Activated CD4-positive, alpha-beta T cell treated with anti-CD3 and anti-CD28 coated beads, Interleukin-2, Interleukin-6, amounts not matched to agents 100 ng/mL and 50 ng/mL, durations not matched to agents 16 hours and 8 hours (primary cell): ENCODE measurements around the gene MAPK8IP1.

Experiments
- DNase-seq: peaks from one replicate; pipeline ENCODE4 v3.0.0-alpha.2; 2020

MAPK8IP1 gene

GRCh38 chr11:45860764-45861510 lies 24.5 kb upstream of the MAPK8IP1 start:
- no peak for DNase-seq

DNA sequence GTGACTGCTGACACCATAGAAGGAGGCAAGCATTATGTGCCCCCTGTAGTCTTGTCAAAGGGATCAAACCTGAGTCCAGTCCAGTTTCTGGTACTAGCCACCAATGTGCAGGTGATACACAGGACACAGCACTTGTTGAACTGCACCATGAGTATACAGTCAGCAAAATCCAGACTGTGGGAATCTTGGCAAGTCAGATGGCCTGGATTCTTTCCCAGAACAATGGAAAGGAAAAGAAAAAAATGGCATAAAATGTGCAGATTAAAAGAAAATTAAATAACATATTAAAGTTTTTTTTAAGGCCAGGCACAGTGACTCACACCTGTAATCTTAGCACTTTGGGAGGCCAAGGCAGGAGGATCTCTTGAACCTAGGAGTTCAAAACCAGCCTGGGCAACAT lies 21.4 kb upstream of the MAPK8IP1 start:
- no peak for DNase-seq

DNA sequence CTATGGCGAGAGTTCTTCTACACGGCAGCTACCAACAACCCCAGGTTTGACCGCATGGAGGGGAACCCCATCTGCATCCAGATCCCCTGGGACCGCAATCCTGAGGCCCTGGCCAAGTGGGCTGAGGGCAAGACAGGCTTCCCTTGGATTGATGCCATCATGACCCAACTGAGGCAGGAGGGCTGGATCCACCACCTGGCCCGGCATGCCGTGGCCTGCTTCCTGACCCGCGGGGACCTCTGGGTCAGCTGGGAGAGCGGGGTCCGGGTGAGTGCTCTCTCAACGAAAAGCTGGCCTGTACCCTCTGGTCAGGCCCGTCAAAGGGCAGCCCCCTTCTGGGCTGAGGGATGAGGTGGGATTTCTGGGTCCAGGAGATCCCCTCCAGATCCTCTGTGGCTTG lies 15.9 kb upstream of the MAPK8IP1 start:
- no peak for DNase-seq

DNA sequence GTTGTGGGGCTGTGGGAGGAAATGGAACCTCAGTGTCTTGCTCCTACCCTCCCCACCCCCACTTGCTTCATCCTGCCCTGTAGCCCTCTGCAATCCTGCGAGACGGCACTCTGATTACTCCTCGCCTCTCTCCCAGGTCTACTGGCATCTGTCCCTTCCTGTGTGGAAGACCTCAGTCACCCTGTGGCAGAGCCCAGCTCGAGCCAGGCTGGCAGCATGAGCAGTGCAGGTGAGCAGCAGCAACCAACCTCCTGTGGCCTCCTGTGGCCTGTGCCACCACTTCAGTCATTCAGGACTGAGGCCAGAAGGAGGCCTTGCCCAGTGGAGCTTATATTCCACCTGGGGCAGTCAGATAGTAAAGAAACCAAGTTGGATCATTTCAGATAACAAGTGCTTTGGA lies 14.7 kb upstream of the MAPK8IP1 start:
- DNase-seq = no peak

GRCh38 chr11:45871638-45872037 lies 13.8 kb upstream of the MAPK8IP1 start:
- DNase-seq = no peak

DNA sequence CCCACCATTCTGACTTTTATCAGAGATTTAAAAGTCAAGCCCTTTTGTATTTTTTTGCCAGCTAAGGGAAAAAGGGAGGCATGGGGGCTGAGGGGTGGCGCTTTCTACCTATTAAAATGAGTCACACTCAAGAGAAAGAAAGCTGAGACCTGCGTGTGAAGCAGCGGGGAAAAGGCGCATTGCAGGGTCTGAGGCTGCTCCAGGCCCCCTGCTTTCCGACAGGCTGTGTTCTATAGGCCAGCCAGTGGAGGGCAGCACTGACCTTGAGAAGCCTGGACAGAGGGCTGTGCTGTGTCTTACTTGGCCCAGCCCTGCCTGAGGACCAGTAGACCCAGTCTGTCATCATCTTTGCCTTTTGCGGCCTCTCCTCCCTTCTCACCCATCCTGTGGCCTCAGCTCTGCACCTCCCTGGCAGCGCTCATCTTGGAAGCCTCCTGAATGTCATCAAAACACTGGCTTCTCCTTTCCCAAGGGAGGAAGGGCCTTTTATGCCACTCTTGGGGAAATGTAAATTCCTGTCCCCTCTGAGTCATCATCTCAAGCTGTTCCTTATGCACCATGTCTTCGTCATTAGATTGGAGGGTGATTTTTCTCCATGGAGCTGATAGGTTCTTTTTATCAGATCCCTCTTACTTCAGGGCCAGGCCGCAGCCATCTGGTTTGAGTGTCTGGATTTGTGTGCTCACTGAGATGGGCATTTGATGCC lies 12.6 kb upstream of the MAPK8IP1 start:
- peak; percentile 40 for DNase-seq

GRCh38 chr11:45876401-45876800 lies 9.1 kb upstream of the MAPK8IP1 start:
- DNase-seq = no peak

DNA sequence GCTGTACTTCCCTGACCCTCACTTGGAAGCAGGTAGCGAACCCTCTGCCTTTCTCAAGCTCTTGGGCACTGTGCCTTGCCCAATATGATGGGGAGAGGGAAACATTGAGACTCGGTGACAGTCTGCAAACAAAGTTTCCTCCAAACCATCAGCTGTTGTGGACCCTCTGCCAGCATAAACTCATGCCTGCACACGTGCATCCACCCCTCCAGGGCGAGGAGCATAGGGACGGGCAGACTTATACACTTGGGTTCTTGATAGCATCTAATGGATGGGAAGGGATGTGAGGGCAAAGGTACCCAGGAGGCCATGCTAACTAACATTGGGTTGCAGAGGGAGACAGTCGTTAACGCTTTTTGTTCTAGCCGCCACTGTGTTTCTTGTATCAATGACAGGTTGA lies 8.2 kb upstream of the MAPK8IP1 start:
- no peak for DNase-seq

DNA sequence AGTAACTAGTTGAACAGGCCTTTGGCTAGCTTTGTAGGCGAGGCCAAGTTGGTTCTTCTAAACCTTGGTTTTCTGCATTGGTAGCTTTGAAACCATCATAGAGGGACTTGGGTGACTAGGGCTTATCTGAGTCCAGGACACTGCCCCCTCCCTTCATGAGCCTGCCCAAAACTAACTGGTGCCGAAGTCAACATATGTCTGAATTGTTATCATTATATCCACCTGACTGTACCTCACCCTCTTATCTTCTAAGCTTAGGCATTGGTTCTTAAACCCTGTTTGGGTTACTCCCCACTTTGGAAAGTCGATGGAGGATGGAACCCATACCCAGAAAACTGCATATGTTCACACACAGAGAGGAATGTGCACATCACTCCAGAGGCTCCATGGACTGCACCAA lies 7.6 kb upstream of the MAPK8IP1 start:
- no peak for DNase-seq

GRCh38 chr11:45879803-45880686 lies 5.4 kb upstream of the MAPK8IP1 start:
- no peak for DNase-seq

DNA sequence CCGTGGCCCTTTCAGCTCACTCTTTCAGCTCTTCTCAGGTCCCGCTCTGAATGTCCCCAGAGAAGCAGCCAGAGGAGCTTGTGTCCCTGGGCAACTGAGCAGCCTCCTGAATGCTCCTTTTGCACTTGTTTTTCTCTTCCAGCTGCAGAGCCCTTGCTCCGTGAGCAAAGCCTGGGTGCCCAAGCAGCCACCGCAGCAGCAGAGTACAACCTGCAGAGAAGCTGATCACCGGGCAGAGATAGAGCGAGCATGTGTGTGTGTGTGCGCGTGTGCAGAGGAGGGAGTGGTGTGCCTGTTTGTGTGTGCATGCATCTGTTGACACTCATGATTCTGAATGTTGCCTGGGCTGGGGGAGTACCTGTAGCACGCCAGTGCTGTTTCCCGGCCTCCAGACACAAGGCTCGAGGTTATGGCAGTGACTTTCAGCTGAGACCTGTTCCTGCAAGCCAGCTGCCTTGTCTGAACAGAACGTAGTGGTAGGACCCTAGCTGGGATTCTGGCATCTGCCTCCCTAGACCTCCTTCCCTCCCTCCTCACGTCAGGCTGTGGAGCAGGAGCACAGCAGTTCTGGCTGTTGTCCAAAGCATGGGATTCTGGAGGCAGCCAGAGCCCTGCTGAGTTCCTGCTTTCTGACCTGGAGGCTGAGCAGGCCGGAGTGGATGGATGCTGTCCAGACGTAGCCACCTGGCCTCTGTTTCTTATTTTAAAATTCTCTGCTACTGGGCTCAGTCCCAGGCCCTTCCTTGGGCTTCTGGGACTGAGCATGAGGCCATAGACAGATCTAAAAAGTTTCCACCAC lies 4.5 kb upstream of the MAPK8IP1 start:
- DNase-seq = no peak

GRCh38 chr11:45881708-45882368 lies 3.6 kb upstream of the MAPK8IP1 start:
- no peak for DNase-seq

GRCh38 chr11:45884596-45885185 lies 760 bp upstream of the MAPK8IP1 start:
- DNase-seq = no peak

DNA sequence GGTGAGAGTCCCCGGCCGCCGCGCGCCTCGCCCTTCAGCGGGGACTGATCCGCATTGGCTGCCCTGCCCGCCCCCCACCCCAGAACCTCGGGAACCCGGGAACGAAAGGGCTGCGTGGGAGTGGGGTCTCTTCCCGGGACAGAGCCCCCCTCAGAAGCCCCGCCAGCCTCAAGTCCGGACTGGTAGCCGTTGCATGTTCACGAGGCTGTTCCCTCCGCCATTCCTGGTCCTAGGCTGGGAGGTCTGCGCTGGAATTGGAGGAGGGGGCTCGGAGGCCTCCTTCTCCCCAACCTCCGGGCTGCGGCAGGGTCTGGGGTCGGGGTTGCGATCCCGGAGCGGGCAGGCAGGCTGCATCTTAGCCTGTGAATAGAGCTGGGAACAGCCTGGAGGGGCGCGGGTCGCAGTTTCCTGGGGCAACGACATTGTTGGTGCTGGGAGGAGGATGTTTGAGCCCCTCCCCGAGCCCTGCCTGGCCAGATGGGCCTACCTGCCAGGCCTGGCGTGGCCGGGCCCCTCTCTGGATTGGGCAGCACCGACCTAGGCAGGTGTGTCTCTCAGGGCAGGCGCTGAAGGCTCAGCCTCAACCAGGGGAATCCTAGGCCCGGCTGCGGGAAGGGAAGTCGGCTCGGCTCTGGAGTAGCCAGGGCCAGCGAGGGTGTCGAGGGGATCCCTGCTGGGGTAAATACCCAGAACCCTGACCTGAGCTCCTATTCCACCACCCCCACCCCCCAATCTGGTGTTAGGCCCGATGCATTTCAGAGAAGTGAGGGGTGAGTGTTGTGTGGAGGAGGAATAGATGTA lies 670 bp downstream of the MAPK8IP1 start:
- no peak for DNase-seq

DNA sequence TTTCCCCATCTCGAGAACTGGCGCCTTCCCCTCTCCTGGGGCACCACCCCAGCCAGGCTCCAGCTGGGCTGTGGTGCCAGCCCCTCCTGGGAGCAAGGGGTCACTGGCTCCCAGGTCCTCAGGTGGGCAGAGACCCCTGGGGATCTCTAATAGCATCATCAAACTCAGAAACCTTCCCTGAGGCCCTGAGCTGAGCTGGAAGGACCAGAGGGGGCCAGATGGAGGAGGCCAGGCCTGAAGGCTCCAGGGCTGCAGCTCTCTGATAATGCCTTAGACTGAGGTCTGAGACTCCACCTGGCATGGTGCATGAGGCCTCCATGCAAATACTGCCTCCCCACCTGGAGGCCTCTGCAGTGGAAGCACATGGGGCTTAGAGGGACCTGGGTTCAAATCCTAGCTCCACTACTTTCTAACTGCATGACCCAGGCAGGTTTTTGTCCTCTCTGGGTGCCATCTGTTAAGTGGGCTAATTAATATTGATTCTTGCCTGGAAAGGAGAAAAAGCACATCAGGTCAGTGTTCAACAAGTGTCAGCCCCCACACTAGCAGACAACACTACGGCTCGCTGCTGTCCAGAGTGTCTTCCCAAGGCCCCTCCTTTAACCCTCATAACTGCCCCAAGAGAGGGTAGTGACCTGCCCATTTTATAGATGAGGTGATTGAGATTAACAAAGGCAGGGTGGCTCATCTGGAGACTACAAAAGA lies 1.5 kb downstream of the MAPK8IP1 start:
- DNase-seq = no peak

GRCh38 chr11:45887587-45887986 lies 2.1 kb downstream of the MAPK8IP1 start:
- DNase-seq = no peak

GRCh38 chr11:45889555-45889954 lies 4.1 kb downstream of the MAPK8IP1 start:
- no peak for DNase-seq

DNA sequence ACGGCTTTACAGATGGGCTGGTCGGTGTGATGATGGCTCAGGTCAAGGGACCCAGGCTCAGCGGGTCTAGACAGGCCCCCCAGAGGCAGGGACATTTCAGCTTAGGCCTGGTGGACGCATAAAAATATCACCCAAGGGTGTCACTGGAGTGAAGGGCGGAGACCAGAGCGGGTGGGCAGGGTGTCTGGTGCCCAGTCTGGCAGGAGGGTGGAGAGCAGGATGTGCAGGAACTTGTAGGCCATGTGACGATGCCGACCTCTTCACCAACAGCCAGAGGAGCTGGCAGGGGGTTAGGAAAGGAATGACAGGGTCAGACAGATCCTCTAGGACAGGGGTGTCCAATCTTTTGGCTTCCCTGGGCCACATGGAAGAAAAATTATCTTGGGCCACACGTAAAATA lies 4.5 kb downstream of the MAPK8IP1 start:
- no peak for DNase-seq

- DNase-seq = no peak
Observed at GRCh38 chr11:45890886-45891550, 5.6 kb downstream of the MAPK8IP1 start.

- DNase-seq = no peak
Observed at GRCh38 chr11:45892856-45893255, 7.4 kb downstream of the MAPK8IP1 start.
